K562 (cell line): ENCODE measurements around the gene RAI1.

Source experiments
- CHD2 ChIP-seq: IDR thresholded peaks from 2 replicates; pipeline ENCODE4 v1.6.1; 2011; ENCODE audit warnings: low read depth, low read length
- HMG20A ChIP-seq: fragments of 450-650 bp; formaldehyde crosslinking; conservative IDR thresholded peaks from 2 replicates; pipeline ENCODE4 v1.4.0; 2020; ENCODE audit warnings: mild to moderate bottlenecking, mixed read lengths
- HMG20B ChIP-seq: fragments of 250-450 bp; sonication (Bioruptor Pico); IDR thresholded peaks from 2 replicates; pipeline ENCODE4 v1.5.0; 2021; ENCODE audit warnings: mild to moderate bottlenecking
- IRF2 ChIP-seq: sonication (generic); formaldehyde crosslinking; IDR thresholded peaks from 2 replicates; pipeline ENCODE4 v1.8.1; 2022; ENCODE audit warnings: mild to moderate bottlenecking, missing genetic modification reagents
- KAT2B ChIP-seq: IDR thresholded peaks from one replicate; pipeline ENCODE4 v1.6.1; 2012; ENCODE audit warnings: low read depth, mild to moderate bottlenecking, control low read depth, inconsistent platforms, low read length, moderate library complexity
- MAZ ChIP-seq, 2 experiments: fragments of 450-650 bp in 1 of 2; sonication (generic) in 1 of 2; formaldehyde crosslinking; IDR thresholded peaks in 1 of 2; conservative IDR thresholded peaks in 1 of 2; 2 replicates each; pipeline versions ENCODE4 v1.4.0 to v1.5.0; 2020; ENCODE audit warnings: mild to moderate bottlenecking in 1 of 2, missing genetic modification reagents in 1 of 2
- MXI1 ChIP-seq: IDR thresholded peaks from 2 replicates; pipeline ENCODE4 v1.6.1; 2011; ENCODE audit warnings: low read depth, mild to moderate bottlenecking, improper control_type of control experiment, low read length
- ZC3H4 ChIP-seq: sonication (generic); formaldehyde crosslinking; IDR thresholded peaks from 2 replicates; pipeline ENCODE4 v1.9.0; 2021; ENCODE audit warnings: missing genetic modification reagents, borderline replicate concordance
- ZEB2 ChIP-seq: fragments of 450-650 bp; IDR thresholded peaks from 2 replicates; pipeline ENCODE4 v1.6.1; 2016
- TF ChIP-seq, protein P1 (sequence below), 3 experiments: IDR thresholded peaks in 2 of 3; conservative IDR thresholded peaks in 1 of 3; 2 replicates each; pipeline ENCODE4 v1.5.1; 2011 to 2012; ENCODE audit warnings: low read length in 3 of 3, mild to moderate bottlenecking in 3 of 3, control low read depth in 2 of 3, improper control_type of control experiment in 1 of 3, inconsistent platforms in 1 of 3, low read depth in 1 of 3, mixed read lengths in 1 of 3, moderate library complexity in 1 of 3; ENCODE audit not compliant: insufficient read depth in 2 of 3
- TF ChIP-seq, protein P2 (sequence below): sonication (generic); formaldehyde crosslinking; IDR thresholded peaks from 2 replicates; pipeline ENCODE4 v1.8.0; 2022; ENCODE audit warnings: mild to moderate bottlenecking, missing genetic modification reagents

DNA sequence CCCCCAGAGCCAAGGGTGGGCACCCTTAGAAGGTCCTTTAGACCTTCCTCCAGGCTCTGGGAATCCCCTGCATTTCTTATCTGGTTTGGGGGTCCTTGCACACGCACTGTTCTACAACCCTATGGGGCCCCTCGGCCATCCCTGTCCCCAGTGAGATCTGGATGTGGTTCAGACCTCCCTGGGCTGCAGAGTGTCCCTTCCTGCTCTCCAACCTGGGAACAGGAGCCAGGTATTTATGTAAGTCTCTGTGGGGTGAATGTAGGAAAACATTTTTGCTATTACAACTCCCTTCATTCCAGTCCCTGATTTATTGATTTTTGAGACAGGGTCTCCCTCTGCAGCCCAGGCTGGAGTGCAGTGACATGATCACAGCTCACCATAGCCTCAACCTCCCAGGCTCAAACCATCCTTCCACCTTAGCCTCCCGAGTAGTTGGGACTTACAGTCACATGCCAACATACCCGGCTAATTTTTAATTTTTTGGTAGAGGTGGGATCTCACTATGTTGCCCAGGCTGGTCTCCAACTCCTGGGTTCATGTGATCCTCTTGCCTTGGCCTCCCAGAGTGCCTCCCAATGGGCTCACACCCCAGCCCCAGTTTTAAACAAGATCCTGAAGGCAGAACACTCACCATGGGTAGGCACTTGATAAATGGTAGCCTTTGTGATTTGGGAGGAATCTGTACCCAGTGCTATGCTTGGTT lies 61.6 kb downstream of the RAI1 start:
- TF ChIP-seq, protein P1, sequence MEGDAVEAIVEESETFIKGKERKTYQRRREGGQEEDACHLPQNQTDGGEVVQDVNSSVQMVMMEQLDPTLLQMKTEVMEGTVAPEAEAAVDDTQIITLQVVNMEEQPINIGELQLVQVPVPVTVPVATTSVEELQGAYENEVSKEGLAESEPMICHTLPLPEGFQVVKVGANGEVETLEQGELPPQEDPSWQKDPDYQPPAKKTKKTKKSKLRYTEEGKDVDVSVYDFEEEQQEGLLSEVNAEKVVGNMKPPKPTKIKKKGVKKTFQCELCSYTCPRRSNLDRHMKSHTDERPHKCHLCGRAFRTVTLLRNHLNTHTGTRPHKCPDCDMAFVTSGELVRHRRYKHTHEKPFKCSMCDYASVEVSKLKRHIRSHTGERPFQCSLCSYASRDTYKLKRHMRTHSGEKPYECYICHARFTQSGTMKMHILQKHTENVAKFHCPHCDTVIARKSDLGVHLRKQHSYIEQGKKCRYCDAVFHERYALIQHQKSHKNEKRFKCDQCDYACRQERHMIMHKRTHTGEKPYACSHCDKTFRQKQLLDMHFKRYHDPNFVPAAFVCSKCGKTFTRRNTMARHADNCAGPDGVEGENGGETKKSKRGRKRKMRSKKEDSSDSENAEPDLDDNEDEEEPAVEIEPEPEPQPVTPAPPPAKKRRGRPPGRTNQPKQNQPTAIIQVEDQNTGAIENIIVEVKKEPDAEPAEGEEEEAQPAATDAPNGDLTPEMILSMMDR (IDR thresholded peaks at IDR 0.05 in 2 of 3, conservative IDR thresholded peaks at IDR 0.05 in 1 of 3; ENCODE audit: insufficient read depth in 2 of 3, low read depth in 1 of 3, low read length in 3 of 3): no peak
- TF ChIP-seq CHD2 (no peak), MXI1 (no peak), MAZ (CRISPR knock-in tag; conservative IDR thresholded peaks at IDR 0.05 in 1 of 2, IDR thresholded peaks at IDR 0.05 in 1 of 2) (no peak), ZEB2 (no peak), HMG20A (CRISPR knock-in tag) (no peak), KAT2B (no peak), IRF2 (CRISPR knock-in tag) (no peak), HMG20B (CRISPR knock-in tag) (no peak), ZC3H4 (CRISPR knock-in tag) (no peak)
- TF ChIP-seq, protein P2, sequence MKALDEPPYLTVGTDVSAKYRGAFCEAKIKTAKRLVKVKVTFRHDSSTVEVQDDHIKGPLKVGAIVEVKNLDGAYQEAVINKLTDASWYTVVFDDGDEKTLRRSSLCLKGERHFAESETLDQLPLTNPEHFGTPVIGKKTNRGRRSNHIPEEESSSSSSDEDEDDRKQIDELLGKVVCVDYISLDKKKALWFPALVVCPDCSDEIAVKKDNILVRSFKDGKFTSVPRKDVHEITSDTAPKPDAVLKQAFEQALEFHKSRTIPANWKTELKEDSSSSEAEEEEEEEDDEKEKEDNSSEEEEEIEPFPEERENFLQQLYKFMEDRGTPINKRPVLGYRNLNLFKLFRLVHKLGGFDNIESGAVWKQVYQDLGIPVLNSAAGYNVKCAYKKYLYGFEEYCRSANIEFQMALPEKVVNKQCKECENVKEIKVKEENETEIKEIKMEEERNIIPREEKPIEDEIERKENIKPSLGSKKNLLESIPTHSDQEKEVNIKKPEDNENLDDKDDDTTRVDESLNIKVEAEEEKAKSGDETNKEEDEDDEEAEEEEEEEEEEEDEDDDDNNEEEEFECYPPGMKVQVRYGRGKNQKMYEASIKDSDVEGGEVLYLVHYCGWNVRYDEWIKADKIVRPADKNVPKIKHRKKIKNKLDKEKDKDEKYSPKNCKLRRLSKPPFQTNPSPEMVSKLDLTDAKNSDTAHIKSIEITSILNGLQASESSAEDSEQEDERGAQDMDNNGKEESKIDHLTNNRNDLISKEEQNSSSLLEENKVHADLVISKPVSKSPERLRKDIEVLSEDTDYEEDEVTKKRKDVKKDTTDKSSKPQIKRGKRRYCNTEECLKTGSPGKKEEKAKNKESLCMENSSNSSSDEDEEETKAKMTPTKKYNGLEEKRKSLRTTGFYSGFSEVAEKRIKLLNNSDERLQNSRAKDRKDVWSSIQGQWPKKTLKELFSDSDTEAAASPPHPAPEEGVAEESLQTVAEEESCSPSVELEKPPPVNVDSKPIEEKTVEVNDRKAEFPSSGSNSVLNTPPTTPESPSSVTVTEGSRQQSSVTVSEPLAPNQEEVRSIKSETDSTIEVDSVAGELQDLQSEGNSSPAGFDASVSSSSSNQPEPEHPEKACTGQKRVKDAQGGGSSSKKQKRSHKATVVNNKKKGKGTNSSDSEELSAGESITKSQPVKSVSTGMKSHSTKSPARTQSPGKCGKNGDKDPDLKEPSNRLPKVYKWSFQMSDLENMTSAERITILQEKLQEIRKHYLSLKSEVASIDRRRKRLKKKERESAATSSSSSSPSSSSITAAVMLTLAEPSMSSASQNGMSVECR (CRISPR knock-in tag): no peak
